A549 (cell line): ENCODE measurements around the gene PDIA5. TPM values are rescaled to one million over a fixed set of nuclear protein-coding genes. Genes with fewer than 3 reads are reported as not detected.

Source experiments
- ATAC-seq, 2 experiments: fragments of 200-7000 bp in 1 of 2; fragments of >200 bp in 1 of 2; cut with Nextera tagmentation in 1 of 2; cut with Tn5 transposase in 1 of 2; 3 replicates each; pipeline versions ENCODE4 v1.8.0 to v1.9.1; 2018 to 2020; ENCODE audit warnings: mild to moderate bottlenecking in 1 of 2, moderate library complexity in 1 of 2
- CTCF ChIA-PET: fragments of 300-600 bp; sonication (Branson Sonifier 250); formaldehyde crosslinking; extraction: SDS; loops from one replicate; lab custom pipeline; 2021; ENCODE audit warnings: antibody characterized with exemption, inconsistent platforms; lab: Yijun Ruan, JAX
- POLR2A ChIA-PET: fragments of 350-600 bp; formaldehyde crosslinking; extraction: SDS; loops from one replicate; lab custom pipeline; 2021; ENCODE audit warnings: antibody characterized with exemption, inconsistent platforms; lab: Yijun Ruan, JAX
- DNase-seq, 2 experiments: peaks; one replicate each; pipeline versions ENCODE4 v3.0.0 to v3.0.0-alpha.2; 2011 to 2016; ENCODE audit warnings: low read depth in 1 of 2, low spot score in 1 of 2
- FAIRE-seq: peaks from 2 replicates; lab custom pipeline; 2011; peaks lifted over from hg19 to GRCh38; lab: Jason Lieb, UNC
- H3K27ac ChIP-seq, 2 experiments: fragments of >200 bp; sonication (Bioruptor Twin); formaldehyde crosslinking; 3 replicates each; pipeline ENCODE4 v1.5.1; 2016 to 2017
- H3K4me1 ChIP-seq: fragments of >200 bp; sonication (Bioruptor Twin); formaldehyde crosslinking; 3 replicates; pipeline ENCODE4 v1.6.1; 2016
- H3K4me2 ChIP-seq: fragments of >200 bp; sonication (Bioruptor Twin); formaldehyde crosslinking; 3 replicates; pipeline ENCODE4 v1.6.1; 2016
- H3K4me3 ChIP-seq: fragments of >200 bp; sonication (Bioruptor Twin); formaldehyde crosslinking; 3 replicates; pipeline ENCODE4 v1.5.1; 2016
- H3K9me3 ChIP-seq: fragments of >200 bp; sonication (Bioruptor Twin); formaldehyde crosslinking; 3 replicates; pipeline ENCODE4 v1.6.1; 2016
- ATOH8 ChIP-seq: fragments of 250-450 bp; sonication (Bioruptor Pico); IDR thresholded peaks from 2 replicates; pipeline ENCODE4 v1.5.0; 2020; ENCODE audit warnings: low read depth, mild to moderate bottlenecking, moderate library complexity
- CBX8 ChIP-seq: fragments of 200-600 bp; sonication (generic); IDR thresholded peaks from 2 replicates; pipeline ENCODE4 v1.6.1; 2016
- CHD2 ChIP-seq: fragments of 150-350 bp; IDR thresholded peaks from 2 replicates; pipeline ENCODE4 v1.6.1; 2014; ENCODE audit warnings: low read length; ENCODE audit not compliant: partially characterized antibody
- CHD4 ChIP-seq: fragments of 200-600 bp; sonication (generic); IDR thresholded peaks from 2 replicates; pipeline ENCODE4 v1.6.1; 2016; ENCODE audit warnings: antibody characterized with exemption, mild to moderate bottlenecking, borderline replicate concordance
- EHF ChIP-seq: fragments of 250-450 bp; sonication (Bioruptor Pico); IDR thresholded peaks from 2 replicates; pipeline ENCODE4 v1.5.0; 2020; ENCODE audit warnings: mild to moderate bottlenecking
- EHMT2 ChIP-seq: fragments of 200-600 bp; sonication (generic); IDR thresholded peaks from 2 replicates; pipeline ENCODE4 v1.6.1; 2016; ENCODE audit warnings: antibody characterized with exemption, low read depth, mild to moderate bottlenecking, moderate library complexity
- FOSL2 ChIP-seq, 2 experiments: fragments of 450-650 bp in 1 of 2; fragments of >200 bp in 1 of 2; sonication (Bioruptor Twin) in 1 of 2; formaldehyde crosslinking; IDR thresholded peaks; 2 replicates each; pipeline versions ENCODE4 v1.5.0 to v1.6.1; 2016 to 2020; ENCODE audit warnings: mild to moderate bottlenecking in 1 of 2, moderate library complexity in 1 of 2
- FOXS1 ChIP-seq: fragments of 250-450 bp; sonication (Bioruptor Pico); IDR thresholded peaks from 2 replicates; pipeline ENCODE4 v1.5.0; 2020; ENCODE audit warnings: mild to moderate bottlenecking, moderate library complexity
- GATA3 ChIP-seq: IDR thresholded peaks from 2 replicates; pipeline ENCODE4 v1.6.1; 2012; ENCODE audit warnings: borderline replicate concordance
- HDAC2 ChIP-seq: fragments of 200-600 bp; sonication (generic); IDR thresholded peaks from 2 replicates; pipeline ENCODE4 v1.6.1; 2016
- HES2 ChIP-seq: fragments of >200 bp; sonication (Bioruptor Twin); formaldehyde crosslinking; IDR thresholded peaks from 2 replicates; pipeline ENCODE4 v1.6.1; 2016
- HOXA7 ChIP-seq: fragments of 250-450 bp; sonication (Bioruptor Pico); IDR thresholded peaks from 2 replicates; pipeline ENCODE4 v1.5.0; 2020; ENCODE audit warnings: mild to moderate bottlenecking, moderate library complexity
- HOXB5 ChIP-seq: fragments of 250-450 bp; sonication (Bioruptor Pico); IDR thresholded peaks from 2 replicates; pipeline ENCODE4 v1.5.0; 2020; ENCODE audit warnings: mild to moderate bottlenecking, moderate library complexity
- MAFK ChIP-seq: fragments of 450-650 bp; IDR thresholded peaks from 2 replicates; pipeline ENCODE4 v1.6.1; 2014; ENCODE audit not compliant: partially characterized antibody
- MAZ ChIP-seq: fragments of 150-350 bp; IDR thresholded peaks from 2 replicates; pipeline ENCODE4 v1.6.1; 2014; ENCODE audit warnings: antibody characterized with exemption, low read depth, low read length, borderline replicate concordance
- RARB ChIP-seq: fragments of 250-450 bp; sonication (Bioruptor Pico); IDR thresholded peaks from 2 replicates; pipeline ENCODE4 v1.8.0; 2021; ENCODE audit warnings: mild to moderate bottlenecking, moderate library complexity
- RCOR1 ChIP-seq: fragments of 150-350 bp; IDR thresholded peaks from 2 replicates; pipeline ENCODE4 v1.6.1; 2014; ENCODE audit warnings: antibody characterized with exemption, low read length, low read depth
- RFX5 ChIP-seq: fragments of 450-650 bp; IDR thresholded peaks from 2 replicates; pipeline ENCODE4 v1.7.1; 2014; ENCODE audit warnings: antibody characterized with exemption, mild to moderate bottlenecking, moderate library complexity
- SMC3 ChIP-seq: fragments of >200 bp; sonication (Bioruptor Twin); formaldehyde crosslinking; IDR thresholded peaks from 3 replicates; pipeline ENCODE4 v1.6.1; 2018; ENCODE audit warnings: inconsistent platforms
- TFCP2L1 ChIP-seq: fragments of 250-450 bp; sonication (Bioruptor Pico); IDR thresholded peaks from 2 replicates; pipeline ENCODE4 v1.5.0; 2021; ENCODE audit warnings: mild to moderate bottlenecking
- USF2 ChIP-seq: fragments of 450-650 bp; IDR thresholded peaks from 2 replicates; pipeline ENCODE4 v1.6.1; 2014; ENCODE audit warnings: antibody characterized with exemption
- ZFP36 ChIP-seq: fragments of 450-650 bp; IDR thresholded peaks from 2 replicates; pipeline ENCODE4 v1.6.1; 2014; ENCODE audit warnings: borderline replicate concordance; ENCODE audit not compliant: partially characterized antibody
- ZNF302 ChIP-seq: fragments of 250-450 bp; sonication (Bioruptor Pico); IDR thresholded peaks from 2 replicates; pipeline ENCODE4 v1.9.0; 2021; ENCODE audit warnings: inconsistent platforms, mild to moderate bottlenecking, moderate library complexity
- ZSCAN20 ChIP-seq: fragments of 250-450 bp; sonication (Bioruptor Pico); IDR thresholded peaks from 2 replicates; pipeline ENCODE4 v1.8.0; 2022; ENCODE audit warnings: mild to moderate bottlenecking, moderate library complexity
- WGBS: methylation state at CpG from one replicate; pipeline ENCODE4 v1.1.6; 2017; ENCODE audit errors: missing lambda C conversion rate; 5-methylcytosine and 5-hydroxymethylcytosine counted together
- polyA plus RNA-seq, 4 experiments: library from polyadenylated mRNA; depleted of rRNA in 3 of 4; stranded (reverse); fragments of >200 nt; fragmentation: RNase III in 1 of 4; extraction: RNeasy Plus Mini Kit Qiagen cat#74134 plus additional on column Dnase treatment in 1 of 4; gene quantifications; 2 replicates in 3 of 4; 3 replicates in 1 of 4; pipeline ENCODE4 v1.2.3, GENCODE V29; 2011 to 2017

The PDIA5 gene
- polyA plus RNA-seq, 2 of the 4 experiments (the other 2 are of a cell fraction): 17.5 to 28.1 TPM

GRCh38 chr3:123031051-123031450 is 35.8 kb upstream of the PDIA5 start:
- CTCF ChIA-PET: interaction anchor here (1.2 to 6.6 kb wide), 6 partner anchors 11 to 647 kb away, joined by 3 to 95 read pairs (median 14); partner anchors contain the start of gene FAM162A

GRCh38 chr3:123032057-123032456 is 34.8 kb upstream of the PDIA5 start:
- DNase-seq (no peak), ATAC-seq (no peak), FAIRE-seq (no peak)
- 56% methylated on average over 3 of the region's 3 CpGs for WGBS
- Histone ChIP-seq H3K4me3 (no peak overlapping the region), H3K9me3 (no peaks in the 10 kb centered on the region), H3K27ac (no peak overlapping the region), H3K4me2 (no peak overlapping the region), H3K4me1 (no peaks in the 10 kb centered on the region)
- ChIA-PET CTCF (interaction anchor here (0.8 to 6.6 kb wide), 5 partner anchors 10 to 89 kb away, joined by 3 to 95 read pairs (median 6); no protein-coding TSS in a partner anchor), POLR2A (no interaction called here)
- no peak for TF ChIP-seq ATOH8 (CRISPR knock-in tag)
- TF ChIP-seq EHMT2: no peak
- no peak for TF ChIP-seq FOXS1
- no peak for TF ChIP-seq RARB (CRISPR knock-in tag)
- no peak for TF ChIP-seq EHF (CRISPR knock-in tag)
- TF ChIP-seq CHD4: no peak
- no peak for TF ChIP-seq RFX5
- TF ChIP-seq ZFP36: no peak
- no peak for TF ChIP-seq MAZ

More at GRCh38 chr3:123031051-123031450, 35.8 kb upstream of the PDIA5 start:
- Histone ChIP-seq H3K9me3 (no peaks in the 10 kb centered on the region), H3K27ac (no peak overlapping the region), H3K4me3 (no peak overlapping the region), H3K4me1 (peaks cover 6% of the 10 kb centered on the region; the same call in 2 of the 3 replicates), H3K4me2 (no peak overlapping the region)
- POLR2A ChIA-PET: no interaction called here
- ATAC-seq (no peak), FAIRE-seq (no peak), DNase-seq (no peak)
- 53% methylated on average over 4 of the region's 4 CpGs for WGBS
- TF ChIP-seq USF2 (no peak), HES2 (no peak)

- Histone ChIP-seq H3K27ac (no peak overlapping the region), H3K4me3 (no peak overlapping the region), H3K4me2 (no peak overlapping the region), H3K4me1 (no peaks in the 10 kb centered on the region)
- 52% methylated on average over 5 of the region's 5 CpGs for WGBS
- no peak for DNase-seq
- CTCF ChIA-PET: no interaction called here
- POLR2A ChIA-PET: no interaction called here
- FAIRE-seq: no peak
- no peak for TF ChIP-seq ZNF302 (CRISPR knock-in tag)
- TF ChIP-seq ZSCAN20: no peak
- TF ChIP-seq EHMT2: no peak
- TF ChIP-seq HES2: no peak
- no peak for TF ChIP-seq TFCP2L1
- TF ChIP-seq CBX8: no peak
- no peak for TF ChIP-seq HOXA7 (CRISPR knock-in tag)
- TF ChIP-seq CHD2: no peak
- no peak for TF ChIP-seq MAFK
- no peak for TF ChIP-seq SMC3
- TF ChIP-seq FOSL2 (IDR thresholded peaks at IDR 0.05): no peak
- TF ChIP-seq FOSL2 (CRISPR knock-in tag; IDR thresholded peaks at IDR 0.05): no peak
- TF ChIP-seq HDAC2: no peak
- TF ChIP-seq RCOR1: no peak
- TF ChIP-seq HOXB5 (CRISPR knock-in tag): no peak
- no peak for TF ChIP-seq GATA3
- TF ChIP-seq, all 56 proteins: peak for 0
- no peak for ATAC-seq
- H3K9me3 ChIP-seq: no peaks in the 10 kb centered on the region
Observed at GRCh38 chr3:123034120-123034519, 32.7 kb upstream of the PDIA5 start.
